Measurements from ENCODE around the gene SLC1A7.

DNA sequence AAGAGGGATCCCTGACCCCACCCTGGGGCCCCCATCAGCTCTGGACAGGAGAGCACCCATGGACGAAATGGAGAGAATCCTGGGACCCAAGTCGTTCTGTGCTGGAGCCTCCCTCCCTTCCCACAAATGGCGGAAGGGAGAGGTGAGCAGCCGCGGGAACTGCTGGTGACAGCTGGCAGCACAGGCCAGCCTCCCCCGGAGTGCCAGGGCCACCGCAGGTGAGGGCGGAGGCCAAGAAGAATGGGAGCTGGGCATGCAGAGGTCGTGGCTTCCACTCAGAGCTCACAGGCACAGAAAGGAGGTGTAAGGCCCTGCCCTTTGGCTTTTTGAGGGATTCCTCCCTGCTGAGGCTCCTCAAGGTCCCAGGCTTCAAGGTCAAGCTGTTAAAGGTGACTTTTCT lies 24.6 kb downstream of the SLC1A7 start:
- TF ChIP-seq POLR2A (IDR thresholded peaks at IDR 0.05; ENCODE audit: low read depth, low read length), result no peak
- TF ChIP-seq POLR2AphosphoS5 (IDR thresholded peaks at IDR 0.05; ENCODE audit: low read depth, low read length), result no peak
- no peak for TF ChIP-seq TAF1 (IDR thresholded peaks at IDR 0.05; ENCODE audit: borderline replicate concordance, low read depth, low read length)
